CD8-positive, alpha-beta memory T cell (primary cell): ENCODE data around the gene FAM53A. TPM values are rescaled to one million over a fixed set of nuclear protein-coding genes. Genes with fewer than 3 reads are reported as not detected.

ENCODE experiments used
- CTCF ChIA-PET: fragments of 350-600 bp; sonication (Branson Sonifier 250); formaldehyde crosslinking; loops from one replicate; lab custom pipeline; 2021; ENCODE audit warnings: antibody characterized with exemption; lab: Charles Lee
- POLR2A ChIA-PET: fragments of 350-600 bp; sonication (Branson Sonifier 250); formaldehyde crosslinking; loops from one replicate; lab custom pipeline; 2021; ENCODE audit warnings: antibody characterized with exemption; lab: Charles Lee
- DNase-seq, 5 donors: peaks; one replicate each; pipeline versions ENCODE4 v3.0.0 to v3.0.0-alpha.2; 2020 to 2022; ENCODE audit warnings: mixed read lengths in 1 of 5
- H3K27ac ChIP-seq: one replicate; pipeline ENCODE4 v1.7.0; 2013; ENCODE audit warnings: low read depth, mild to moderate bottlenecking, low read length, moderate library complexity
- H3K27me3 ChIP-seq: 2 replicates; pipeline ENCODE4 v1.7.0; 2013; ENCODE audit warnings: low read length, mild to moderate bottlenecking; ENCODE audit not compliant: insufficient read depth, poor library complexity, severe bottlenecking
- H3K36me3 ChIP-seq: 2 replicates; pipeline ENCODE4 v1.7.0; 2013; ENCODE audit warnings: mild to moderate bottlenecking, low read length, moderate library complexity; ENCODE audit not compliant: insufficient read depth
- H3K4me1 ChIP-seq: 2 replicates; pipeline ENCODE4 v1.7.0; 2013; ENCODE audit warnings: mild to moderate bottlenecking, low read length, moderate library complexity; ENCODE audit not compliant: insufficient read depth
- H3K4me3 ChIP-seq: 2 replicates; pipeline ENCODE4 v1.7.0; 2013; ENCODE audit warnings: mild to moderate bottlenecking, low read length
- H3K9me3 ChIP-seq: 2 replicates; pipeline ENCODE4 v1.7.0; 2013; ENCODE audit warnings: mild to moderate bottlenecking, low read length
- H3K27ac Mint-ChIP-seq, 8 donors: one replicate each; pipeline ENCODE4 v1.8.0; 2020 to 2021; ENCODE audit warnings: mixed read lengths in 8 of 8, mild to moderate bottlenecking in 6 of 8, inconsistent platforms in 3 of 8, moderate library complexity in 3 of 8
- H3K27me3 Mint-ChIP-seq, 2 donors: one replicate each; pipeline ENCODE4 v1.8.0; 2020 to 2021; ENCODE audit warnings: mixed read lengths in 2 of 2, mild to moderate bottlenecking in 1 of 2, moderate library complexity in 1 of 2
- H3K36me3 Mint-ChIP-seq, 3 donors: one replicate each; pipeline ENCODE4 v1.8.0; 2020 to 2021; ENCODE audit warnings: mixed read lengths in 3 of 3, inconsistent platforms in 1 of 3, mild to moderate bottlenecking in 1 of 3
- H3K4me1 Mint-ChIP-seq, 3 donors: one replicate each; pipeline ENCODE4 v1.8.0; 2020 to 2021; ENCODE audit warnings: mixed read lengths in 3 of 3, inconsistent platforms in 1 of 3, mild to moderate bottlenecking in 1 of 3
- H3K4me3 Mint-ChIP-seq, 7 donors: one replicate each; pipeline ENCODE4 v1.8.0; 2020 to 2021; ENCODE audit warnings: mixed read lengths in 7 of 7, mild to moderate bottlenecking in 6 of 7, moderate library complexity in 4 of 7, inconsistent platforms in 2 of 7
- H3K9me3 Mint-ChIP-seq, 5 donors: one replicate each; pipeline ENCODE4 v1.8.0; 2020 to 2022; ENCODE audit warnings: mixed read lengths in 5 of 5, mild to moderate bottlenecking in 3 of 5, moderate library complexity in 2 of 5, inconsistent platforms in 1 of 5
- polyA plus RNA-seq: library from polyadenylated mRNA; unstranded; fragments of 300-500 nt; fragmentation: Illumina TruSeq; gene quantifications from one replicate; pipeline ENCODE4 v1.2.3, GENCODE V29; 2021
- total RNA-seq, 2 experiments: library from RNA; stranded (reverse); gene quantifications; one replicate each; pipeline ENCODE4 v1.2.3, GENCODE V29; 2021

Gene FAM53A
- total and polyA plus RNA-seq, 3 experiments from 2014 or later, result 0.82 to 1.9 (median 1.5) TPM

GRCh38 chr4:1637580-1638271 is 46.4 kb downstream of the FAM53A start:
- no peaks in the 10 kb centered on the region for H3K36me3 Mint-ChIP-seq
- H3K4me1 ChIP-seq, result no peaks in the 10 kb centered on the region
- no peak for DNase-seq
- no peak overlapping the region for H3K27ac Mint-ChIP-seq
- no peak overlapping the region for H3K27ac ChIP-seq
- H3K4me3 ChIP-seq, result no peak overlapping the region
- ChIA-PET CTCF (no interaction called here), POLR2A (no interaction called here)
- H3K27me3 ChIP-seq, result no peaks in the 10 kb centered on the region
- no peaks in the 10 kb centered on the region for H3K36me3 ChIP-seq
- H3K9me3 Mint-ChIP-seq, result no peaks in the 10 kb centered on the region
- H3K9me3 ChIP-seq, result no peaks in the 10 kb centered on the region
- no peaks in the 10 kb centered on the region for H3K4me1 Mint-ChIP-seq
- H3K27me3 Mint-ChIP-seq, result peaks cover 6 to 9% of the 10 kb centered on the region in 2 donors
- no peak overlapping the region for H3K4me3 Mint-ChIP-seq

- H3K4me1 Mint-ChIP-seq, result no peaks in the 10 kb centered on the region
- Histone ChIP-seq H3K4me3 (no peak overlapping the region), H3K36me3 (no peaks in the 10 kb centered on the region), H3K9me3 (no peaks in the 10 kb centered on the region), H3K27me3 (no peaks in the 10 kb centered on the region), H3K4me1 (no peaks in the 10 kb centered on the region), H3K27ac (no peak overlapping the region)
- no peak for DNase-seq
- peaks cover 6 to 9% of the 10 kb centered on the region in 2 donors for H3K27me3 Mint-ChIP-seq
- POLR2A ChIA-PET, result no interaction called here
- no peak overlapping the region for H3K27ac Mint-ChIP-seq
- CTCF ChIA-PET, result no interaction called here
- H3K4me3 Mint-ChIP-seq, result no peak overlapping the region
- no peaks in the 10 kb centered on the region for H3K36me3 Mint-ChIP-seq
- no peaks in the 10 kb centered on the region for H3K9me3 Mint-ChIP-seq
These were observed 47.5 kb downstream of the FAM53A start for GRCh38 chr4:1636490-1637211.

DNA sequence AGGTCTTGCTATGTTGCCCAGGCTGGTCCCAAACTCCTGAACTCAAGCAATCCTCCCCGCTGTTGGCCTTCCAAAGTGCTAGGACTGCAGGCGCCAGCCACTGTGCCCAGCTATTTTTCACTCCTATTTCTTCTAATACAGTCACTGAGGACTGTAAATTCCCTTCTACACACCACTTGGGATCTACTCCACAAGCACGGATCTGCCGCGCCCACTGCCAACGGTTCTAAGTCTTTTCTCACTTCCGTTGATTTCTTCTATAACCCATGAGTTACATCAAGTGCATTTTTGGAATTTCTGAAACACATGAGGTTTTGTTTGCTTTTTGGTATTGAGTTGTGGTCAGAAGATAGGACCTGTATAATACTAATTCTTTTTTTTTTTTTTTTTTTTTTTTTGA is 48.6 kb downstream of the FAM53A start:
- ChIA-PET CTCF (no interaction called here), POLR2A (no interaction called here)
- Histone ChIP-seq H3K27me3 (no peaks in the 10 kb centered on the region), H3K36me3 (no peaks in the 10 kb centered on the region), H3K27ac (no peak overlapping the region), H3K4me1 (no peaks in the 10 kb centered on the region), H3K9me3 (no peaks in the 10 kb centered on the region), H3K4me3 (no peak overlapping the region)
- Mint-ChIP-seq H3K36me3 (no peaks in the 10 kb centered on the region), H3K4me3 (peak overlapping the region in 1 of 7 donors; percentile 25), H3K9me3 (no peaks in the 10 kb centered on the region), H3K4me1 (no peaks in the 10 kb centered on the region), H3K27ac (peak overlapping the region in 1 of 8 donors; percentile 15), H3K27me3 (peaks cover 6 to 9% of the 10 kb centered on the region in 2 donors)
- no peak for DNase-seq

GRCh38 chr4:1633993-1634392 is 50.1 kb downstream of the FAM53A start:
- H3K4me3 Mint-ChIP-seq, result no peak overlapping the region
- CTCF ChIA-PET, result no interaction called here
- H3K9me3 Mint-ChIP-seq, result no peaks in the 10 kb centered on the region
- DNase-seq, result no peak
- H3K27me3 Mint-ChIP-seq, result peaks cover 6 to 9% of the 10 kb centered on the region in 2 donors
- Histone ChIP-seq H3K9me3 (no peaks in the 10 kb centered on the region), H3K27ac (no peak overlapping the region), H3K36me3 (no peaks in the 10 kb centered on the region), H3K27me3 (no peaks in the 10 kb centered on the region), H3K4me1 (no peaks in the 10 kb centered on the region), H3K4me3 (no peak overlapping the region)
- no peaks in the 10 kb centered on the region for H3K4me1 Mint-ChIP-seq
- POLR2A ChIA-PET, result no interaction called here
- H3K36me3 Mint-ChIP-seq, result no peaks in the 10 kb centered on the region
- no peak overlapping the region for H3K27ac Mint-ChIP-seq

GRCh38 chr4:1632109-1633104 is 51.7 kb downstream of the FAM53A start:
- no peaks in the 10 kb centered on the region for H3K36me3 ChIP-seq
- no peak for DNase-seq
- peak overlapping the region in 1 of 8 donors; percentile 21 for H3K27ac Mint-ChIP-seq
- POLR2A ChIA-PET, result interaction anchor here (0.5 kb wide), 1 partner anchor 18 kb away, joined by 4 read pairs; no protein-coding TSS in a partner anchor
- no peak overlapping the region for H3K27ac ChIP-seq
- H3K9me3 Mint-ChIP-seq, result no peaks in the 10 kb centered on the region
- no peak overlapping the region for H3K4me3 ChIP-seq
- no peaks in the 10 kb centered on the region for H3K4me1 ChIP-seq
- CTCF ChIA-PET, result interaction anchor here (0.9 to 1.4 kb wide), 2 partner anchors 61 to 275 kb away, joined by 3 to 5 read pairs; no protein-coding TSS in a partner anchor
- H3K27me3 ChIP-seq, result no peaks in the 10 kb centered on the region
- H3K9me3 ChIP-seq, result no peaks in the 10 kb centered on the region
- no peaks in the 10 kb centered on the region for H3K36me3 Mint-ChIP-seq
- H3K4me3 Mint-ChIP-seq, result no peak overlapping the region
- peaks cover 6 to 9% of the 10 kb centered on the region in 2 donors for H3K27me3 Mint-ChIP-seq
- H3K4me1 Mint-ChIP-seq, result no peaks in the 10 kb centered on the region

DNA sequence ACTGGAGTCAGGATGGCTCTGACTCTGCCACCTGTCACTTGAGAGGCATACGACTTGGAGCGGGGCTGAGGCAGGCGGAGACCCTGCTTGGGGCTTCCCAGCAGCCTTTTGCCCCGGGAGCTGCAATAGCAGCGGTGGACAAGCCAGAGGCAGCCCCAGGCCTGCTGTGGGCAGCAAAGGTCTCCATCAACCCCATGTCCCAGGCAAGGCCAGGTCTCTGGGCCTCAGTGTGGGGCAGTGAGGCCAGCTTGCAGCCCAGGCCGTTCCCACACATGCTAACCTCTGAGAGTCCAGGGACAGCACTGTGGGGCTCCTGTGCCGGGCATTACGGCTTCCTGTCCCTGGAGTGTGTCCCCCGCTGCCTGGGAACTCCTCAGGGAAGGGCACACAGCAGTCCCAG is 53.0 kb downstream of the FAM53A start:
- no peak overlapping the region for H3K4me3 ChIP-seq
- H3K27ac ChIP-seq, result no peak overlapping the region
- no peak overlapping the region for H3K4me3 Mint-ChIP-seq
- no peak for DNase-seq
- H3K36me3 ChIP-seq, result no peaks in the 10 kb centered on the region
- ChIA-PET CTCF (no interaction called here), POLR2A (no interaction called here)
- no peak overlapping the region for H3K27ac Mint-ChIP-seq
- H3K9me3 ChIP-seq, result no peaks in the 10 kb centered on the region
- peaks cover 3 to 9% of the 10 kb centered on the region in 2 donors for H3K27me3 Mint-ChIP-seq
- H3K27me3 ChIP-seq, result no peaks in the 10 kb centered on the region
- no peaks in the 10 kb centered on the region for H3K4me1 Mint-ChIP-seq
- H3K9me3 Mint-ChIP-seq, result no peaks in the 10 kb centered on the region
- no peaks in the 10 kb centered on the region for H3K36me3 Mint-ChIP-seq
- H3K4me1 ChIP-seq, result no peaks in the 10 kb centered on the region

DNA sequence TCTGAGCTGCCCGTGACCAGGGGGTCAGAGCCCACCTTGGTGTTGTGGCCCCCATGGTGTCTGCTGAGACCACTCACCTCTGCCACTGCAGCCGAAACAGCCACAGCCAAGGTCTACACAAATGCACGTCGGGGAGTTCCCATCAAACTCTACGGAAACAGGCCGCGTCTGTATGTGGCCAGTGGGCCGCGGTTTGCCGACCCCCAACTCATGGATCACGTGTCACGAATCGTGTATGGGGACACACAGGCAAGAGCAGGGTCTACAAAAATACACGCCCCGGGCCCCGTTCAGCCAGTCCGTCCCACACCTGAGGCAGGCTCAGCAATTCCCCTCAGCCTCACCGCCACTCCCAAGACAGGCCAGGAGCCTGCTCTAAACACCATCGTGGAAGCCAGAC is 53.8 kb downstream of the FAM53A start:
- no peak for DNase-seq
- no peaks in the 10 kb centered on the region for H3K4me1 Mint-ChIP-seq
- peaks cover 3 to 9% of the 10 kb centered on the region in 2 donors for H3K27me3 Mint-ChIP-seq
- Histone ChIP-seq H3K4me3 (no peak overlapping the region), H3K27ac (no peak overlapping the region), H3K27me3 (no peaks in the 10 kb centered on the region), H3K36me3 (no peaks in the 10 kb centered on the region), H3K9me3 (no peaks in the 10 kb centered on the region), H3K4me1 (no peaks in the 10 kb centered on the region)
- POLR2A ChIA-PET, result interaction anchor here (1.1 kb wide), 1 partner anchor 25 kb away, joined by 3 read pairs; no protein-coding TSS in a partner anchor
- CTCF ChIA-PET, result interaction anchor here (1.0 to 2.1 kb wide), 6 partner anchors 26 to 463 kb away, joined by 3 to 18 read pairs (median 4); no protein-coding TSS in a partner anchor
- H3K9me3 Mint-ChIP-seq, result no peaks in the 10 kb centered on the region
- H3K36me3 Mint-ChIP-seq, result no peaks in the 10 kb centered on the region
- no peak overlapping the region for H3K27ac Mint-ChIP-seq
- no peak overlapping the region for H3K4me3 Mint-ChIP-seq
